AG10803 (cell line): Measurements from ENCODE around the gene VAV2.

ENCODE experiments used
- DNase-seq: peaks from one replicate; pipeline ENCODE4 v3.0.0; 2010; ENCODE audit warnings: low read depth
- H3K4me3 ChIP-seq: 2 replicates; pipeline ENCODE4 v1.5.1; 2011; ENCODE audit warnings: mild to moderate bottlenecking, low read length, control low read depth
- TF ChIP-seq, protein P1 (sequence below): conservative IDR thresholded peaks from 2 replicates; pipeline ENCODE4 v1.5.1; 2011; ENCODE audit warnings: mild to moderate bottlenecking, low read length, control low read depth, inconsistent platforms

Gene VAV2

DNA sequence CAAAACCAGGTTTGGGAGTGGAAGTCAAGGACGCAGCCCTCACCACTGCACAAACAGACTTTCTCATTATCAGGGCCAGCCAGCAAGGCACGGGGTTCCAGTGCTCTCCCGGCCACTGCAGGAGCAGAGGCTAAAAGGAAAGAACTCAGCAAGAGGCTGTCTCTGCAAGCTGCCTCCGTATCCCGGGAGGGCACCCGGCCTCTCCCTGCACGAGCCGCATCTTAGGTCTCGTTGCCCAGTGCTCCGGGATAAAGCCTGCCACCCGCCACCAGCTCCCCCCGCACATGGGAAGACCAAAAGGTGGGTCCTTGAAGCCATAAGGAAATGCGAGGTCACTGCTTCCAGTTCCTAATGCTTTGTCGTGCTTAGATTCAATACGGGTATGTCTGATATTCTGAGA, 136.8 kb downstream of the VAV2 start:
- H3K4me3 ChIP-seq, result no peak overlapping the region
- no peak for DNase-seq
- TF ChIP-seq, protein P1, sequence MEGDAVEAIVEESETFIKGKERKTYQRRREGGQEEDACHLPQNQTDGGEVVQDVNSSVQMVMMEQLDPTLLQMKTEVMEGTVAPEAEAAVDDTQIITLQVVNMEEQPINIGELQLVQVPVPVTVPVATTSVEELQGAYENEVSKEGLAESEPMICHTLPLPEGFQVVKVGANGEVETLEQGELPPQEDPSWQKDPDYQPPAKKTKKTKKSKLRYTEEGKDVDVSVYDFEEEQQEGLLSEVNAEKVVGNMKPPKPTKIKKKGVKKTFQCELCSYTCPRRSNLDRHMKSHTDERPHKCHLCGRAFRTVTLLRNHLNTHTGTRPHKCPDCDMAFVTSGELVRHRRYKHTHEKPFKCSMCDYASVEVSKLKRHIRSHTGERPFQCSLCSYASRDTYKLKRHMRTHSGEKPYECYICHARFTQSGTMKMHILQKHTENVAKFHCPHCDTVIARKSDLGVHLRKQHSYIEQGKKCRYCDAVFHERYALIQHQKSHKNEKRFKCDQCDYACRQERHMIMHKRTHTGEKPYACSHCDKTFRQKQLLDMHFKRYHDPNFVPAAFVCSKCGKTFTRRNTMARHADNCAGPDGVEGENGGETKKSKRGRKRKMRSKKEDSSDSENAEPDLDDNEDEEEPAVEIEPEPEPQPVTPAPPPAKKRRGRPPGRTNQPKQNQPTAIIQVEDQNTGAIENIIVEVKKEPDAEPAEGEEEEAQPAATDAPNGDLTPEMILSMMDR, result no peak

DNA sequence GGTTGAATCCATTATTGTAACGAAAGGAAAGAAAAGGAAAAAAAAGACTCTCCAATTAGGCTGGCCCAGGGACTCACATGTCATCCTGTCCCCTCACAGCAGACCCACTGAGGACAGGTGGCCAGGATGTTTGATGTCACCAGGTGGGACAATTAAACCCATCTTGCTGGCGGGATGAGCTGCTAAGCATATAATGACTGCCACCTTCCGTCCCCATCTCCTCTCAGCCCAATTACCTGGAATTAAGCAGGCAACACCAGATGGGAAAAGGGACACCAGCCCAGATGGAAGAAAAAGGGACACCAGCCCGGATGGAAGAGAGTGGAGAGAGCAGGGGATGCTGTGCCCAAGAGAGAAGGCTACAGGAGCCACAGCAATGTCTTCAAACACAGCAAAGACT, 137.4 kb downstream of the VAV2 start:
- TF ChIP-seq, protein P1, result no peak
- H3K4me3 ChIP-seq, result no peak overlapping the region
- DNase-seq, result no peak

DNA sequence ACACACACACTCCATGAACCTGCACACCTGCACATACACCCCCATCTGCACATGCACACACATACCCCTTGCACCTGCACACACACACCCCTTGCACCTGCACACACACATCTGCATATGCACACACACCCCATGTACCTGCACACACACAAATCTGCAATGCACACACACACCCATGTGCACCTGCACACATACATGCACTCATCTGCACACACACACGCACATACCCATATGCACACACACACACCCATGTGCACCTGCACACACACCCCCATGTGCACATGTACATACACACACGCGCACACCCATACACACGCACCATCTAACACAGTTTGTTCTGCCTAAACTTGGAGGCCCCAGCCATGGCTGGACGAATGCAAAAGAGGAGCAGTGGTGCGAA, 138.1 kb downstream of the VAV2 start:
- no peak overlapping the region for H3K4me3 ChIP-seq
- TF ChIP-seq, protein P1, result no peak
- DNase-seq, result no peak

DNA sequence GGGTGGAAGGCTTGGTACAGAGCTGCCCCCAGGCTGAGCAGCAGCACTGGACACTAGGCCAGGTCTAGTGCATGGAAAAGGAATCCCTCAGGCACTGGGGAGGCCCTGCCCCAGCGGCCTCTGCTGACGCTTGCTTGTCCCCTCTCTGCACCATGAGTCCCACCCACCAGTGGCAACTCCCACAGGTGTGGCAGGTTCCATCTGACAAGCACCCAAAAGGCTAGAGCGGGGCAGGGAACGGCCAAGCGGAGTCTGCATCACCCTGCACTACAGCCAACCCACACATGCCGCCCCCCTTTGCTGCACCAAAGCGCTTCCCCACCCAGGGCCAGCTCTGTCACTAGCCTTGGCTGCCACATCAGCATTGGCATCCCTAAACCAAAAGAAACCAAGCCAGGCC, 138.8 kb downstream of the VAV2 start:
- TF ChIP-seq, protein P1, result no peak
- DNase-seq, result no peak

DNA sequence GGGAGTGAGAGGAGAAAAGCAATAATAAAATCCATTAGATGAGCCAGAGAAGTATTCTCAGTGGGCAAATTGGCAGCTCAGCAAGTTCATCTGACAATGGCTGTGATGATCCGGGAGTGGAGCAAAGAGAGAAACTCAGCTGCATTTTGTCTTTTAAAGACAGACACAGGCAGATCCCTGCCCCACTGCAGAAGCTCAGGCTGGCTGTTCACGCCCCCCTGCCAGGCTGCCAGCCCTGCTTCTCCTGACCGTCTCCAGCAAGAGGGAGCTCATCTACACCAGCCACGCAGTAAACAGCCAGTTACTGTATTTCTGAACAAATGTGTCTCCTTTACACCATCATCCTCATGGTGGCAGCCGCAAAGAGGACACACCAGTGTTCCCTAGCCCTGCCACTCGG, 139.7 kb downstream of the VAV2 start:
- no peak for DNase-seq
- H3K4me3 ChIP-seq, result no peak overlapping the region
- TF ChIP-seq, protein P1, result no peak

More for the DNA sequence above, 138.8 kb downstream of the VAV2 start:
- H3K4me3 ChIP-seq, result no peak overlapping the region

DNA sequence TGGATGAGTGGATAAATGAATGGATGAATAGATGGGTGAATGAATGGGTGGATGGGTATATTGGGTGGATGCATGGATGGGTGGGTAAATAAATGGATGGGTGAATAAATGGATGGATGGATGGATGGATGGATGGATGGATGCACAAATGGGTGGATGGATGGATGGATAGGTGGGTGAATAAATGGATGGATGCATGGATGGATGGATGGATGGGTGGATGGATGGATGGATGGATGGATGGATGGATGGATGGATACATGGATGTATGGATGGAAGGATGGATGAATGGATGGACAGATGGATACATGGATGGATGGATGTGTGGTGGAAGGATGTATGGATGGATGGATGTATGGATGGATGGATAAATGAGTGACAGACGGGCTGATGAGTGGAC, 140.4 kb downstream of the VAV2 start:
- no peak for DNase-seq
- no peak overlapping the region for H3K4me3 ChIP-seq
- TF ChIP-seq, protein P1, result no peak

DNA sequence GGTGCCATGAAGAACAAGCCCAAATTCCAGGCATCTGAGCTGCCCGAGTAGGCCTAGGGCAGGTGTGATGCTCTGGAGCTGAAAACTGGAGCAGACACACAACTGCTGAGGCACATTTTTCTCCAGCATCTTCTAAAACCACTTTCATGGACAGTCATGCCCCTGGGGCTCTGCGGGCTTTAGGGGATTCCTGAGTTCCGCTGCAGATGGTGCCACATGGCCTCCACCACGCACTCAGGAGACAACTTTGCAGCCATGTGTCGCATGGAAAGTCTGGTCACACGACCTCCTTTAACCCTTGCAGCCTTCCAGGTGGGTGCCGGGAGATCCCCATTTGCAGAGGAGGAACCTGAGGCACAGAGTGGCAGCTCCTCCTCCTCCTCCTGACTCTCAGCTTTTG, 141.2 kb downstream of the VAV2 start:
- no peak for DNase-seq
- TF ChIP-seq, protein P1, result no peak
- H3K4me3 ChIP-seq, result no peak overlapping the region
